LNCaP clone FGC (cell line): ENCODE measurements around the gene PCDH1.
"Not testable (repeated sequence)": the region's sequence is repeated elsewhere in the genome, so short reads cannot be mapped to it uniquely, and the experiment has no call there.

Experiments used
- DNase-seq: peaks from one replicate; pipeline ENCODE4 v3.0.0-alpha.2; 2011; ENCODE audit warnings: low read depth
- H3K4me3 ChIP-seq: 2 replicates; pipeline ENCODE4 v1.5.1; 2011; ENCODE audit warnings: mild to moderate bottlenecking, low read depth, low read length, control low read depth
- CTCF ChIP-seq: IDR thresholded peaks from 2 replicates; pipeline ENCODE4 v1.5.1; 2012; ENCODE audit warnings: mild to moderate bottlenecking; ENCODE audit not compliant: control insufficient read depth, insufficient read depth; ENCODE audit errors: extremely low read depth

The PCDH1 gene

GRCh38 chr5:141878186-141878710 lies at the start of gene PCDH1:
PCDH1 (minus strand) TSS chr5:141878410; CDS start chr5:141878262, 148 bp downstream.
- TF ChIP-seq CTCF: no peak
- H3K4me3 ChIP-seq: peak within 1 kb of the TSS; percentile 73
- DNase-seq: no peak

GRCh38 chr5:141926434-141926833 lies 48.2 kb upstream of the PCDH1 start:
- H3K4me3 ChIP-seq: no peak overlapping the region
- TF ChIP-seq CTCF: no peak
- DNase-seq: no peak

GRCh38 chr5:141923448-141924313 lies 45.5 kb upstream of the PCDH1 start, which contains the start of gene DELE1:
DELE1 (plus strand) TSS chr5:141923871; CDS start chr5:141923942, 71 bp downstream.
- peak; percentile 87 for DNase-seq
- H3K4me3 ChIP-seq: peak within 1 kb of the TSS; percentile 71
- TF ChIP-seq CTCF: no peak

- not testable (repeated sequence) for DNase-seq
- H3K4me3 ChIP-seq: peak overlapping the region; percentile 71
Measured at GRCh38 chr5:141922827-141923447, 44.7 kb upstream of the PCDH1 start.

- DNase-seq: no peak
- TF ChIP-seq CTCF: no peak
- no peak overlapping the region for H3K4me3 ChIP-seq
Measured at GRCh38 chr5:141920771-141921170, 42.6 kb upstream of the PCDH1 start.

- H3K4me3 ChIP-seq: no peak overlapping the region
- TF ChIP-seq CTCF: no peak
- no peak for DNase-seq
Measured at GRCh38 chr5:141919218-141920119, 41.3 kb upstream of the PCDH1 start.

- DNase-seq: no peak
- H3K4me3 ChIP-seq: no peak overlapping the region
- no peak for TF ChIP-seq CTCF
Measured at GRCh38 chr5:141917760-141918159, 39.5 kb upstream of the PCDH1 start.
